Stomach (tissue), 9 donors: Measurements from ENCODE around the gene NBPF1. TPM values are rescaled to one million over a fixed set of nuclear protein-coding genes. Genes with fewer than 3 reads are reported as not detected.
"Not testable (repeated sequence)": the region's sequence is repeated elsewhere in the genome, so short reads cannot be mapped to it uniquely, and the experiment has no call there.

Source experiments
- DNase-seq, 2 donors: peaks; one replicate each; pipeline versions ENCODE4 v3.0.0 to v3.0.0-alpha.2; 2013 to 2019
- H3K27ac ChIP-seq, 5 donors: fragments of 200-600 bp in 4 of 5; sonication (generic) in 4 of 5; one replicate each; pipeline ENCODE4 v1.5.1; 2013 to 2019; ENCODE audit warnings: mild to moderate bottlenecking in 1 of 5, moderate library complexity in 1 of 5
- H3K27me3 ChIP-seq, 3 donors: fragments of 200-600 bp; sonication (generic); one replicate each; pipeline ENCODE4 v1.5.1; 2017 to 2019; ENCODE audit warnings: mixed run types in 1 of 3
- H3K36me3 ChIP-seq, 4 donors: fragments of 200-600 bp; sonication (generic); 1 replicate in 3 of 4; 2 replicates in 1 of 4; pipeline ENCODE4 v1.5.1; 2016 to 2019
- H3K4me1 ChIP-seq, 4 donors: fragments of 200-600 bp; sonication (generic); one replicate each; pipeline ENCODE4 v1.5.1; 2016 to 2019
- H3K4me3 ChIP-seq, 4 donors: fragments of 200-600 bp; sonication (generic) in 3 of 4; one replicate each; pipeline ENCODE4 v1.5.1; 2016 to 2019; ENCODE audit warnings: mild to moderate bottlenecking in 1 of 4
- H3K9me3 ChIP-seq, 4 donors: fragments of 200-600 bp; sonication (generic); one replicate each; pipeline ENCODE4 v1.5.1; 2016 to 2019
- POLR2AphosphoS5 ChIP-seq, 3 donors: sonication (generic); formaldehyde crosslinking; IDR thresholded peaks; one replicate each; pipeline ENCODE4 v1.6.1; 2016; ENCODE audit warnings: antibody characterized with exemption in 3 of 3
- WGBS, 5 donors: extraction: QIAGEN DNeasy Blood & Tissue Kit in 3 of 5; methylation state at CpG; one replicate each; pipeline versions ENCODE4 v1.1.5 to v1.1.7; 2013 to 2018; 5-methylcytosine and 5-hydroxymethylcytosine counted together
- intact Hi-C: fragments of 100-400 bp; cut with DNase I; formaldehyde crosslinking; loops from one replicate; pipeline ENCODE4 v1.15.1; 2023; ENCODE audit warnings: low total_unique reads
- polyA plus RNA-seq, 3 donors: library from polyadenylated mRNA; stranded (reverse); fragments of 200-250 nt; gene quantifications; one replicate each; pipeline ENCODE4 v1.2.3, GENCODE V29; 2013
- total RNA-seq, 5 donors: library from RNA; depleted of rRNA; stranded (reverse); fragments of >200 nt; gene quantifications; one replicate each; pipeline versions ENCODE4 v1.1.0 to v1.2.3, GENCODE V29; 2014 to 2016
- TF ChIP-seq, protein P1 (sequence below), 7 experiments: fragments of 450-650 bp in 4 of 7; fragments of 200-600 bp in 3 of 7; sonication (generic) in 3 of 7; IDR thresholded peaks; one replicate each; pipeline ENCODE4 v1.5.1; 2016 to 2019; ENCODE audit warnings: antibody characterized with exemption in 7 of 7, control low read depth in 2 of 7, mild to moderate bottlenecking in 1 of 7
- donor health status: healthy with polysubstance abuse.
- donor health status: Bipolar disorder and iron deficiency.
- donor health status: healthy.

NBPF1 gene
- total and polyA plus RNA-seq, 8 donors: 3.3 to 66.6 (median 23.8) TPM

DNA sequence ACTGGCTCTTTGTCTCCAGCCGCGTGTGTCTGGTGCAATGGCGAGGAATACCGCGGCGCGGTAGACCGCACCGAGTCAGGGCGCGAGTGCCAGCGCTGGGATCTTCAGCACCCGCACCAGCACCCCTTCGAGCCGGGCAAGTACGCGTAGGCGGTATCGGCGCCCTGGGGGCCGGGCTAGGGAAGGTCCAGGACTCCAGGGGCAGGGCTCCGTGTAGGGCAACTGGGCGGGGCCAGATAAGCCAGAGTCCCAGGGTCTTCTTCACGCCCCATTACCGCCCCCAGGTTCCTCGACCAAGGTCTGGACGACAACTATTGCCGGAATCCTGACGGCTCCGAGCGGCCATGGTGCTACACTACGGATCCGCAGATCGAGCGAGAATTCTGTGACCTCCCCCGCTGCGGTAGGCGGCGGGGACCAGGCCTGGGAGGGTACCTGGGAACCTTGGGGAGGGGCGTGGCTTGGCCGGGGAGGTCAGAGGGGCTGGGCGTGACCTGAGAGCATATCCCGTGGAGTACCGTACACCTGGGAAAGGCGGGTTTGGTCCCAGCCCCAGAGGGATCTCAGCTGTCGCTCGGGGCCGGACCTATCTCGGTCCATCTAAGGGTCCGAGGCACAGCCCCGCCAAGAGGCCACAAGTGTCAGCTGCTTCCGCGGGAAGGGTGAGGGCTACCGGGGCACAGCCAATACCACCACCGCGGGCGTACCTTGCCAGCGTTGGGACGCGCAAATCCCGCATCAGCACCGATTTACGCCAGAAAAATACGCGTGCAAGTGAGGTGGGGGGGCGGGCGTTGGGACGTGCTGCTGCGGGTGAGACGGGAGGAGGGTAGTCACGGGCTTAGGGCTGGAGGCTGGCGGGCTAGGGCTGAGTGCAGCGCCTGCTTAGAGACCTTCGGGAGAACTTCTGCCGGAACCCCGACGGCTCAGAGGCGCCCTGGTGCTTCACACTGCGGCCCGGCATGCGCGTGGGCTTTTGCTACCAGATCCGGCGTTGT lies 34.1 kb upstream of the NBPF1 start:
- peak overlapping the region in 3 of 4 donors; percentile 31 to 42 (median 32) for H3K4me3 ChIP-seq
- peaks cover 25 to 36% (median 33%) of the 10 kb centered on the region in 4 donors for H3K4me1 ChIP-seq
- DNase-seq: peak in 1 of 2 donors; percentile 31
- WGBS, 5 donors: 3 to 10% (median 5%) methylated on average over 21 to 58 of the region's 84 CpGs; no CpG with 5 or more reads in 1 of the 5 donors
- H3K36me3 ChIP-seq, H3K27ac ChIP-seq, intact Hi-C loops, H3K9me3 ChIP-seq: not testable (repeated sequence)
- peaks cover 0 to 20% (median 0%) of the 10 kb centered on the region in 3 donors for H3K27me3 ChIP-seq

DNA sequence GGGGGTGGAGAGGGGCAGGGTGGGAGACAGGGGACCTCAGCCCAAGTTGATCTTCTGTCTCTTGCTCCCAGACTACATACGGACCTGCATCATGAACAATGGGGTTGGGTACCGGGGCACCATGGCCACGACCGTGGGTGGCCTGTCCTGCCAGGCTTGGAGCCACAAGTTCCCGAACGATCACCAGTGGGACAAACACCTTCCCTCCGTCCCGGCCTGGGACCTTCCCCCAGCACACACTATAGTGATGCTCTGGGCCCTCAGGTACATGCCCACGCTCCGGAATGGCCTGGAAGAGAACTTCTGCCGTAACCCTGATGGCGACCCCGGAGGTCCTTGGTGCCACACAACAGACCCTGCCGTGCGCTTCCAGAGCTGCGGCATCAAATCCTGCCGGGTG lies 33.4 kb upstream of the NBPF1 start:
- Histone ChIP-seq H3K4me1 (peaks cover 27 to 43% (median 41%) of the 10 kb centered on the region in 4 donors), H3K27me3 (peaks cover 0 to 20% (median 0%) of the 10 kb centered on the region in 3 donors), H3K36me3 (peaks cover 0 to 11% (median 0%) of the 10 kb centered on the region in 4 donors)
- DNase-seq, H3K9me3 ChIP-seq, intact Hi-C loops, H3K4me3 ChIP-seq, H3K27ac ChIP-seq: not testable (repeated sequence)
- 87 to 89% methylated on average over 14 of the region's 17 CpGs; no CpG with 5 or more reads in 3 of the 5 donors for WGBS, 5 donors

DNA sequence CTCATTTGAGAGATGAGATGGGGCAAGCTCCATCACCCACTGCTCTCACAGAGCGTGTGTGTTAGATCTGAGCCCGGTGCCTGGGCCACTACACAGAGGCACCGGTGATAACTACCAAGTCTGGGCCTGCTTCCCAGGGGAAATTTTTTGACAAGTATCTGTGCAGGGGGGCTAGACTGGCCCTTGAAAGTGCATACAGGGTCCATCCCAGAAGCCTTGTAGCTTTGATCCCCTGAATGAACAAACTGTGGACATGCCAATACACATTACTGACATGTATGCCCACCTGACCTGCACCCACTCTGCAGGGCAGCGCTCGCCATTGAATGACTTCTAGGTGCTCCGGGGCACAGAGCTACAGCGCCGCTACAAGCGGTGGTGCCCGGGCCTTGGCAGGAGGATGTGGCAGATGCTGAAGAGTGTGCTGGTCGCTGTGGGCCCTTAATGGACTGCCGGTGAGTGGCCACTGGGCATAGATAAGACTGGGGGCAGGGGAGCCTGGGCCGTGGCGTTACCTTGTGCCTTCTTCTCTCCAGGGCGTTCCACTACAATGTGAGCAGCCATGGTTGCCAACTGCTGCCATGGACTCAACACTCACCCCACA lies 32.8 kb upstream of the NBPF1 start:
- H3K4me3 ChIP-seq, intact Hi-C loops, H3K27ac ChIP-seq, H3K9me3 ChIP-seq: not testable (repeated sequence)
- WGBS, 5 donors: 88 to 92% (median 91%) methylated on average over 14 to 15 of the region's 15 CpGs
- Histone ChIP-seq H3K36me3 (peaks cover 0 to 17% (median 1%) of the 10 kb centered on the region in 4 donors), H3K27me3 (peaks cover 0 to 20% (median 0%) of the 10 kb centered on the region in 3 donors), H3K4me1 (peaks cover 27 to 46% (median 43%) of the 10 kb centered on the region in 4 donors)
- DNase-seq: peak in 1 of 2 donors; percentile 25

DNA sequence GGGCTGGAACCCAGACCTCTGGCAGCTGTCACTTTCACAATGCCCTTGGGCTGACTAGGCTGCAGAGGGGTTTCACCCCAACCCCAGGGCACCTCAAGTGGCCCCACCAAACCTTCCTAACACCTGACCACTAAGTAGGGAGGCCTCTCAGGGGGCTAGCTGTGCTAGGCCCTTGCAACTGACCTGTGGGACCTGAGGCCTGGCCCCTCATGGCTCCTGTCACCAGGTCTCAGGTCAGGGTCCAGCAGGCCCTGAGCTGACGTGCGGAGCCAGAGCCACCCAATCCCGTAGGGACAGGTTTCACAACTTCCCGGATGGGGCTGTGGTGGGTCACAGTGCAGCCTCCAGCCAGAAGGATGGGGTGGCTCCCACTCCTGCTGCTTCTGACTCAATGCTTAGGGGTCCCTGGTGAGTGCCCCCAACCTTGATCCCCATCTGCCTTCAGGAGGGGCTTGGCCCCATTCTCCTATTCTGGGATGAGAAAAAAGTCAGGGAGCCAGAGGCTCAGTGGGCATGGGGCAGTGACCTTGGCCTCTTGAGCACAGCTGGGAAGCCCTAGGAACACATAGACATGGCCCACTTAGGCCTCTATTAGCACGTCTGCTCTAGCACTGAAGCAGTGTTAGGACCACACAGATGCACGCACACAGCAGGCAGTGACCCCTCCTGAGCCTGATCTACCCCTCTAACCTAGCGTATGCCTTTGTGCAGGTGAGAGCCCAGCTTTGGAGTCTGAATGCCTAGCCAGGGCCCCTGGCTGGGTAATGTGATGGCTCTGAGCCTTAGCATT lies 32.1 kb upstream of the NBPF1 start:
- 70 to 92% (median 80%) methylated on average over 6 to 7 of the region's 7 CpGs for WGBS, 5 donors
- DNase-seq: peak; percentile 44 to 52
- peaks cover 0 to 20% (median 0%) of the 10 kb centered on the region in 3 donors for H3K27me3 ChIP-seq
- peak overlapping the region; percentile 60 to 86 (median 70) for H3K4me3 ChIP-seq
- H3K36me3 ChIP-seq: peaks cover 0 to 18% (median 1%) of the 10 kb centered on the region in 4 donors
- H3K9me3 ChIP-seq, intact Hi-C loops: not testable (repeated sequence)
- peak overlapping the region in 4 of 5 donors; percentile 81 to 92 (median 87) for H3K27ac ChIP-seq
- peaks cover 27 to 53% (median 43%) of the 10 kb centered on the region in 4 donors for H3K4me1 ChIP-seq

DNA sequence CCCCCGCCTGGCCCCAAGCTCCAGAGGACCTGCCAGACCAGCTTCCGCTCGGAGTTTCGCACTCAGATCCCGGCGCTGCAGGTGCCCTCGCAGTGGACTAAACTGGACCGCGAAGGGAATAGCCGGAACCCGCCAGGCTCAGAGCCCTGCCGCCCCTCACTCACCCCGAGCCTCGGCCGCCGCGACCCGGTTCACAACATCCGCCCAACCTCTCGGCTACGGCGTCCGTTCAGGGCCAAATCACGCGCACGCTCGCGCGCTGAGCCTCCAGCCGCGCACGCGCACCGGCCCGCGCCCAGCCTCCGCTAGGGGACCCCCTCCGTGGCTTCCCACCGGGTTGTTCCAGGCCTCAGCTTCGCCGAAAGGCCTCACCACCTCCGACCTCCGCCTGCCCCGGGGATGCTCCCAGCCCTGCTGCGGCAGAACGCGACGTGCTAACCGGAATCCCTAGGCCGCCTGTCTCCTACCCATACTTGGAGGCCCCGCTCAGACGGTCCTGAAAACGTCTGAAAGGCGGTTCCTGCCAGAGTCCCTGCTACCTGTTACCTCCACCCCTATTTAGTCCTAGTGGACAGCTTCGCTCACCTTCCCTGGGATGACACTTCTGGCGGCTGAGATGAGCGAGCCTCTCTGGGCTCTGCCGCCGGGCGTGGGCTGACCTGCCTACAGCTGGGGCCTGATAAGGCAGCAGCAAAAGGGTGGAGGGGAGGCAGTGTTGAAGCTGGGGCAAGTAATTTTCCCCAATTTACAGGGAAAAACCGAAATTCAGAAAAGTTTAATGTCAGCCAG lies 31.3 kb upstream of the NBPF1 start:
- intact Hi-C loops, H3K9me3 ChIP-seq: not testable (repeated sequence)
- TF ChIP-seq, protein P1, sequence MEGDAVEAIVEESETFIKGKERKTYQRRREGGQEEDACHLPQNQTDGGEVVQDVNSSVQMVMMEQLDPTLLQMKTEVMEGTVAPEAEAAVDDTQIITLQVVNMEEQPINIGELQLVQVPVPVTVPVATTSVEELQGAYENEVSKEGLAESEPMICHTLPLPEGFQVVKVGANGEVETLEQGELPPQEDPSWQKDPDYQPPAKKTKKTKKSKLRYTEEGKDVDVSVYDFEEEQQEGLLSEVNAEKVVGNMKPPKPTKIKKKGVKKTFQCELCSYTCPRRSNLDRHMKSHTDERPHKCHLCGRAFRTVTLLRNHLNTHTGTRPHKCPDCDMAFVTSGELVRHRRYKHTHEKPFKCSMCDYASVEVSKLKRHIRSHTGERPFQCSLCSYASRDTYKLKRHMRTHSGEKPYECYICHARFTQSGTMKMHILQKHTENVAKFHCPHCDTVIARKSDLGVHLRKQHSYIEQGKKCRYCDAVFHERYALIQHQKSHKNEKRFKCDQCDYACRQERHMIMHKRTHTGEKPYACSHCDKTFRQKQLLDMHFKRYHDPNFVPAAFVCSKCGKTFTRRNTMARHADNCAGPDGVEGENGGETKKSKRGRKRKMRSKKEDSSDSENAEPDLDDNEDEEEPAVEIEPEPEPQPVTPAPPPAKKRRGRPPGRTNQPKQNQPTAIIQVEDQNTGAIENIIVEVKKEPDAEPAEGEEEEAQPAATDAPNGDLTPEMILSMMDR (IDR thresholded peaks at IDR 0.05): peak in 3 of 7 experiments; percentile 14 to 69 (median 48)
- peak; percentile 96 to 99 (median 97) for TF ChIP-seq POLR2AphosphoS5 (IDR thresholded peaks at IDR 0.05)
- H3K36me3 ChIP-seq: peaks cover 0 to 18% (median 1%) of the 10 kb centered on the region in 4 donors
- 4 to 6% (median 5%) methylated on average over 61 of the region's 61 CpGs for WGBS, 5 donors
- H3K27ac ChIP-seq: peak overlapping the region; percentile 72 to 92 (median 85)
- peak; percentile 99 for DNase-seq
- peaks cover 0 to 20% (median 0%) of the 10 kb centered on the region in 3 donors for H3K27me3 ChIP-seq
- H3K4me1 ChIP-seq: peaks cover 27 to 58% (median 45%) of the 10 kb centered on the region in 4 donors
- peak overlapping the region; percentile 60 to 86 (median 70) for H3K4me3 ChIP-seq
